Right cardiac atrium (tissue), 5 donors: ENCODE measurements around the gene CDKAL1. TPM values are rescaled to one million over a fixed set of nuclear protein-coding genes. Genes with fewer than 3 reads are reported as not detected.

ENCODE experiments used
- ATAC-seq, 2 donors: fragments of 200-7000 bp; cut with Tn5 transposase; one replicate each; pipeline versions ENCODE4 v1.8.0 to v1.9.1; 2020; ENCODE audit warnings: moderate library complexity in 2 of 2, mild to moderate bottlenecking in 1 of 2
- DNase-seq, 3 donors: peaks; one replicate each; pipeline ENCODE4 v3.0.0-alpha.2; 2020
- H3K27ac ChIP-seq: one replicate; pipeline ENCODE4 v1.5.1; 2013; ENCODE audit warnings: mild to moderate bottlenecking, low read length, control low read depth, moderate library complexity
- H3K27me3 ChIP-seq: one replicate; pipeline ENCODE4 v1.6.1; 2013; ENCODE audit not compliant: control insufficient read depth, insufficient read depth
- H3K4me1 ChIP-seq: one replicate; pipeline ENCODE4 v1.6.1; 2013; ENCODE audit warnings: low read length; ENCODE audit not compliant: control insufficient read depth, insufficient read depth
- H3K4me3 ChIP-seq: one replicate; pipeline ENCODE4 v1.5.1; 2013; ENCODE audit warnings: low read length, control low read depth
- H3K9me3 ChIP-seq: one replicate; pipeline ENCODE4 v1.6.1; 2013; ENCODE audit warnings: low read length; ENCODE audit not compliant: control insufficient read depth
- WGBS: extraction: QIAGEN DNeasy Blood & Tissue Kit; methylation state at CpG from one replicate; pipeline ENCODE4 v1.1.7; 2013; 5-methylcytosine and 5-hydroxymethylcytosine counted together
- intact Hi-C, 4 donors: fragments of 100-400 bp; cut with DNase I; formaldehyde crosslinking; loops; one replicate each; pipeline versions ENCODE4 v1.11.0 to v1.14.0; 2022 to 2023
- polyA plus RNA-seq: library from polyadenylated mRNA; stranded (reverse); fragments of 200-250 nt; gene quantifications from one replicate; pipeline ENCODE4 v1.2.3, GENCODE V29; 2013
- total RNA-seq, 4 donors: library from RNA; stranded (reverse); fragmentation: NEBNext Ultra II Directional; extraction: Animal tissue kit (Norgen Biotek cat#: 25700); gene quantifications; one replicate each; pipeline ENCODE4 v1.2.1, GENCODE V29; 2021
- donor health status: healthy with polysubstance abuse.
- donor health status: DM: no; HTN: yes; CAD: no.
- donor health status: DM: no; HTN: no; CAD: no.
- donor health status: DM: no; HTN: yes; CAD: no; lungs with severe emphysema.
- donor health status: DM: yes; HTN: yes; CAD: no.

Gene CDKAL1
- total and polyA plus RNA-seq, 5 donors: 3.6 to 11.5 (median 10.8) TPM

DNA sequence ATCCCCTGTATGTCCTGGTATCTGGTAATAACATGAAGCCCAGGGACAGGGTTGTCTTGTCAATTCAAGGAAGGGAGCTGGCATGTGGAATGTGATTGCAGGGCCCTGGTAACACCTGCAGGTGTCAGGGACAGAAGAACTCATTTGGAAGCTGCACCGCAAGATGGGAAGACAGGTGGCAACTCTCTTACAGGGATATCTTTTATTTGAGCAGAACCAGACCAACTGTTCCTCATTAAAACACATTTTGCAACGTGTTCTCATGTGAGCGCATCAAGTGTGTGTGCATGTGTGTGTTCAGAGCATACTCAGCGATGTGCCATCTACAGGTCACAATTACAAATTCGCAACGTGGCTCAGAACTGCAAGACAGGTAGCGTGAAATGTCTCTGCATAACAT, 688.4 kb downstream of the CDKAL1 start:
- no peaks in the 10 kb centered on the region for H3K9me3 ChIP-seq
- ATAC-seq (no peak), DNase-seq (no peak)
- H3K4me1 ChIP-seq: no peaks in the 10 kb centered on the region
- no peak overlapping the region for H3K27ac ChIP-seq
- intact Hi-C loops: no loop called here
- WGBS: 95% methylated on average over 7 of the region's 7 CpGs
- no peaks in the 10 kb centered on the region for H3K27me3 ChIP-seq
- H3K4me3 ChIP-seq: no peak overlapping the region

DNA sequence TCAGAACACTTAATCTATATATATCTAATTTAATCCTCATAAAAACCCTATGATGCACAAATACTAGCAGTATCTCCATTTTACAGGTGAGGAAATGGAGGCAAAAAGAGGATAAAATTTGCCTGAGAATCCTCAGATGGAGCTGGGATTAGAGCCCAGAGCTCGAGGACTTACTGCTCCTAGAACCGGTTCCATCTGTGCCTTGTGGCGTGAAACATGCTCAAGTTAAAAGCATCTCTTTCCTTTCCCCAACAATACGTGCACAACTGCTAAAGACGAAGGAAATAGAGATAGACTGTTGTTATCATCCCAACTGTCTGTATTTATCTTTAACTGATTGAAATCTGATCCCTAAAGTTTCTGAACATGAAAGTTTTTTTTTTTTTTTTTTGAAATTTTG, 691.7 kb downstream of the CDKAL1 start:
- intact Hi-C loops: no loop called here
- no peaks in the 10 kb centered on the region for H3K9me3 ChIP-seq
- no peak overlapping the region for H3K27ac ChIP-seq
- DNase-seq (no peak), ATAC-seq (no peak)
- WGBS: 96% methylated on average over 5 of the region's 5 CpGs
- no peaks in the 10 kb centered on the region for H3K4me1 ChIP-seq
- no peaks in the 10 kb centered on the region for H3K27me3 ChIP-seq
- no peak overlapping the region for H3K4me3 ChIP-seq

DNA sequence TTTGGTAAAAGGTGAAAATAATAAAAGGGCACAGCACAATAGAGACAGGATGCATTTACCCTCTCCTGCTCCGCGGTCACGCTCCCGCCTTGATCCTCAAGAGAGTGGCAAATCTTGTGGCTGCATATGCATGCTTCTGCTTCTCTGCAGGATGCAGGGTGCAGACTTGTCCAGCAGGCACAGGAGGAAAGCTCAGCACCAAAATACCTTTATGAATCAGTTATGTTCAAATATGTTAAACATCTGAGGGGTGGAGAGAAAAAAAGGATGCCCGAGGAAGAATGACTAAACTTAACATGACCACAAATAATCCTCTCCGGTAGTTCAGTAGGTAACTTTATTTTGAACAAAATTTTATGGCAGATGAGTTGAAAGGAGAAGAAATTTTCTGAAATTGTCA, 693.2 kb downstream of the CDKAL1 start:
- H3K27ac ChIP-seq: no peak overlapping the region
- H3K4me1 ChIP-seq: no peaks in the 10 kb centered on the region
- H3K27me3 ChIP-seq: no peaks in the 10 kb centered on the region
- H3K9me3 ChIP-seq: no peaks in the 10 kb centered on the region
- WGBS: 94% methylated on average over 6 of the region's 6 CpGs
- intact Hi-C loops: no loop called here
- no peak for DNase-seq
- H3K4me3 ChIP-seq: no peak overlapping the region
- no peak for ATAC-seq

DNA sequence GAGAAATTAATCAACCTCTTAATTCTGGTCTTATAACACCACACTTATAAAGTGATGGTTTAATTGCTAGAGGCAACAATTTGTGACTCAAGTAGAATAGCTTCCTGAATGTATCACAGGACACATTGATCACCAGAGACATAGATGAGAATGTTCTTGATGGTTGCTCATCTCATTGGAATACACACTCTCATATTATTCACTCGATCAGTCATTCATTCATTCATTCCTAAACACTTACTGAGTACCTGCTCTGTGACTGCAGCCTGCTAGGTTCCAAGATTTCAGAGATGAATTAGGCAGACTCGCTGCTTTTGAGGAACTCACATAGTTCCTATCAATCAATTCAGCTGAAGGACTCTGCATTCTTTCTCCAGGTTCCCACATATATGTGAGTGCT, 694.2 kb downstream of the CDKAL1 start:
- intact Hi-C loops: no loop called here
- DNase-seq: no peak
- H3K4me3 ChIP-seq: no peak overlapping the region
- no peaks in the 10 kb centered on the region for H3K9me3 ChIP-seq
- ATAC-seq: no peak
- H3K4me1 ChIP-seq: no peaks in the 10 kb centered on the region
- no peak overlapping the region for H3K27ac ChIP-seq
- H3K27me3 ChIP-seq: no peaks in the 10 kb centered on the region
- 92% methylated on average over 2 of the region's 2 CpGs for WGBS

DNA sequence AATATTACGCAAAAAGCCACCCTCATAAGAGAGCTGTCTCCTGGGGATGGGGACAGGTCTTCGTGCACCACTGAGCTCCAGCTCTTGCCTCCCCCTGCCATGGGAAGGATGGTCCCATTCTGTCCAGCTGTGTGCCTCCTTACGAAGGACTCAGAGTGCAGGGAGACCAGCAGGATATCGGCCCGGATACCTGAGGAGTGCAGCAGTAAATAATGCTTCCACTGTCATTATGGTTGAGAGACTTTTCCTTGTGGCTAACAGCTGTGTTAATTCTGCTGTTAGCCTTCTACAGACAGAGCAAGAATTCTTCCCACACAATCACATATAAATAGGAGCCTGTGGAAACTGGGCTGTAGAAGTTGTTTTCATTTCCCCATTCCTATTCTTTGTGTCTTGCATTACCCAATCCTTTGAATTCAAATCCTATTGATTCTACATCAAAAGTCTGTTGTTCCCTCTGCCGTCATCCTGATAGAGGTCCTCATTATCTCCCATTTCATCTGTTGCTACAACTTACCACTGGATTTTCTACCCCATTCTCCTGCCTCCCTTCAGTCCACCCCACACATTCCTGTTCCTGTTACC, 694.7 kb downstream of the CDKAL1 start:
- no peaks in the 10 kb centered on the region for H3K27me3 ChIP-seq
- no peak overlapping the region for H3K4me3 ChIP-seq
- ATAC-seq: no peak
- intact Hi-C loops: no loop called here
- no peaks in the 10 kb centered on the region for H3K9me3 ChIP-seq
- DNase-seq: no peak
- H3K4me1 ChIP-seq: no peaks in the 10 kb centered on the region
- 91% methylated on average over 6 of the region's 6 CpGs for WGBS
- no peak overlapping the region for H3K27ac ChIP-seq

DNA sequence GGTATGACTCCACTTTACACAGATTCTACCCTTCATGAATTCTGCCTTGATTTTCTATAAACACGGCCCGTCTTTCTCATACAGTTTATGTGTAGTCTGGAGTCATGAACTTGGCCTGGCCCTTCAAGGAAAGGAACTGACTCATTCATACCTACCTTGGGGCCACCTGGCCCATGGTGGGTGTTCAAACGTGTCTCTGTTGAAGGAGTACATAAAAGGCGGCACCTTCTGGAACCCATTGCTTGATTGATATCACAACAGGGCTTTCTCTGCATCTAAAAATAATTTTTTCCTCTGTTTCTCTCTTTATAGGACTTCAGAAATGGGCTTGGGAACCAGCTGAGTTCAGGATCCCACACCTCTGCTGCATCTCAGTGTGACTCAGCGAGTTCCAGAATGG, 696.3 kb downstream of the CDKAL1 start:
- no peaks in the 10 kb centered on the region for H3K9me3 ChIP-seq
- no peak overlapping the region for H3K4me3 ChIP-seq
- no peak for DNase-seq
- intact Hi-C loops: no loop called here
- no peaks in the 10 kb centered on the region for H3K27me3 ChIP-seq
- WGBS: 96% methylated on average over 5 of the region's 5 CpGs
- no peak overlapping the region for H3K27ac ChIP-seq
- ATAC-seq: no peak
- no peaks in the 10 kb centered on the region for H3K4me1 ChIP-seq

DNA sequence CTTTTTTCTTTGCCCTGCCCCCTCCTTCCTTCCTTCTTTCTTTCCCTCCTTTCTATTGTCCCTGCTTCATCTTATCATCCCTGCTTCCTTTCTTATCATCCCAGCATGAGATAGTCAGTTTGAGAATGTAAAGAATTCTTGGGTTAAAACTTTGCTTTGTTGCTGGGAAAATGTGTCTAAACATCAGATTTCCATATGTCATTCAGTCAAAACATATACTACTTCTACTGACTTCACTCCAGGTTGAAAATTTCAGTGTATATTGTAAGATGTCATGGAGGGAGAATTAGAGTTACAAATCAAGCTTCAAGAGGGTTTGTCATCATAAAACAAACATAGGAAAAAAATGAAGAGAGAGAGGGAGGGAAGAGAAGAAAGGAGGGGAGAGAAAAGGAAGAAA, 700.9 kb downstream of the CDKAL1 start:
- DNase-seq: no peak
- no peak overlapping the region for H3K4me3 ChIP-seq

DNA sequence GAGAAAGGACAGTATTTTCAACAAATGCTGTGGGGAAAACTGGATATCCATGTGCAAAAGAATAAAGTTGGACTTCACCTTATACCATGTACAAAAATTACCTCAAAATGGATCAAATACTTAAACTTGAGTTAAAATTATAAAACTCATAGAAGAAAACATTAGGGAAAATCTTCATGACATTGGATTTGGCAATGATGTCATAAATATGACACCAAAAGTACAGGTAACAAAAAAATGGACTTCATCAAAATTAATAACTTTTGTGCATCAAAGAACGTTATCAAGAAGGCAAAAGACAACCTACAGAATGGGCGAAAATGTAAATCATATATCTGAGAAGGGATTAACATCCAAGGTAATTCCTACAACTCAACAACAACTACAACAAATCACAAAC, 704.0 kb downstream of the CDKAL1 start:
- Histone ChIP-seq H3K4me1 (no peaks in the 10 kb centered on the region), H3K27ac (no peak overlapping the region), H3K27me3 (no peaks in the 10 kb centered on the region), H3K4me3 (no peak overlapping the region), H3K9me3 (no peaks in the 10 kb centered on the region)
- ATAC-seq (no peak), DNase-seq (no peak)
- intact Hi-C loops: no loop called here
- 98% methylated on average over 2 of the region's 2 CpGs for WGBS

More for the DNA sequence above, 700.9 kb downstream of the CDKAL1 start:
- H3K4me1 ChIP-seq: no peaks in the 10 kb centered on the region
- intact Hi-C loops: no loop called here
- no peaks in the 10 kb centered on the region for H3K27me3 ChIP-seq
- no peak for ATAC-seq
- no peaks in the 10 kb centered on the region for H3K9me3 ChIP-seq
- no peak overlapping the region for H3K27ac ChIP-seq

DNA sequence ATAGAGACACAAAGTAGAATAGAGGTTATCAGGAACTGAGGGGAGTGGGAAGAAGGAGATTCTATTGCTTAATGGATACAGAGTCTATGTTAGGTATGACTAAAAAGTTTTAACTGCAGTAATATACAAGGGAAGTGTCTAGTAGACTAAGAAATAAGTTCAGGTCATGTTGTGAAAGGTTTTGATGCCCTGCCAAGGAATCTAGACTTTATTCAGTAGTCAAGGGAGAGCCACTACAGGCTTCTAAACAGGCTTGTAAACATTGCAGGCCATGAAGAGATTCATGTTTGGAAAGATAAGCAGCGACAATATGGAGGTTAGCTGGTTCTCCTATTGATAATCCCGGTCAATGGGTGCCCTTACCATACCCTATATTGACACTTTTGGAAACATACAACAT, 706.5 kb downstream of the CDKAL1 start:
- H3K4me1 ChIP-seq: no peaks in the 10 kb centered on the region
- 94% methylated on average over 2 of the region's 2 CpGs for WGBS
- intact Hi-C loops: no loop called here
- H3K27me3 ChIP-seq: no peaks in the 10 kb centered on the region
- no peak overlapping the region for H3K4me3 ChIP-seq
- H3K27ac ChIP-seq: no peak overlapping the region
- H3K9me3 ChIP-seq: no peaks in the 10 kb centered on the region
- no peak for ATAC-seq
- no peak for DNase-seq

DNA sequence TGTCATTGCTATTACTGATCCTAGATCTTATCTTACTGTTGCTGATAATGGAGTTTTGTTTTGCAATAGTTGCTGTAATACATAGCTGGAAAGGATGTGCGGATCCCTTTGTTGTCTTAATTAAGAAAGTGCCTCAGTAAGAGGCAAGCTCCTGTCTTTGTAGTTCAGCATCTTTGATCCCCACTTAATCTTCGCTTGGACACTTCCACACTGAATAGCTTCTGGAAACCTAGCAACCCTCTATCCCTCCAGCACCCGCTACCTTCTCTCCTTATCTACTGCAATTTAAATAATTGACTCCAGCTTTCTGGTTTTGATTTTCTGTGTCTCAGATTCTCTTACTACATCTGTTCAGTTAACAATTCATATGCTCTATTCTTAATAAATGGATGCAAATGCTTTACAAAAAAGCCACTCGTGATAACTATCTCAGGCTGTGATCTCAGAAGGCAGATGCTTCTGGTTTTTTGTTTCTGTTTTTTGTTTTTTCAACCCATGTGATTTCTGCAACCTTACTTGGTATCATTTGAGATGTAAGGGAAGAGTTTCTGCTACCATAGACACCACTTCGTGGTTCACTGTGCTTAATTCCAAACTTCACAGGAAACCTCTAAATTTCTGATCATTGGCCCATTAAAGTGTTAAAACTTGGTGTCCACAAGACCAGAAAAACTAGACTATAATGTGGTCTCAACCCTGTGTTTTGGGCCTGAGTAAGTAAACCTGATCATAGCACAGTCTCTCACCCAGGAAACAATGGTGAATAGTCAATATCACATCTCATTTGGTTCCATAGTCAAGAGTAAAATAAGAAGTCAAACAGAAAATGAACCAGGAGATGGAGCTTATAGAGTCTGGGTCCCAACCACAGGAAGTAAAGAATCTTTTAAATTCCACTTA, 707.2 kb downstream of the CDKAL1 start:
- Histone ChIP-seq H3K27me3 (no peaks in the 10 kb centered on the region), H3K27ac (no peak overlapping the region), H3K9me3 (no peaks in the 10 kb centered on the region), H3K4me3 (no peak overlapping the region), H3K4me1 (no peaks in the 10 kb centered on the region)
- DNase-seq (no peak), ATAC-seq (no peak)
- intact Hi-C loops: no loop called here
- WGBS: 92% methylated on average over 5 of the region's 5 CpGs

DNA sequence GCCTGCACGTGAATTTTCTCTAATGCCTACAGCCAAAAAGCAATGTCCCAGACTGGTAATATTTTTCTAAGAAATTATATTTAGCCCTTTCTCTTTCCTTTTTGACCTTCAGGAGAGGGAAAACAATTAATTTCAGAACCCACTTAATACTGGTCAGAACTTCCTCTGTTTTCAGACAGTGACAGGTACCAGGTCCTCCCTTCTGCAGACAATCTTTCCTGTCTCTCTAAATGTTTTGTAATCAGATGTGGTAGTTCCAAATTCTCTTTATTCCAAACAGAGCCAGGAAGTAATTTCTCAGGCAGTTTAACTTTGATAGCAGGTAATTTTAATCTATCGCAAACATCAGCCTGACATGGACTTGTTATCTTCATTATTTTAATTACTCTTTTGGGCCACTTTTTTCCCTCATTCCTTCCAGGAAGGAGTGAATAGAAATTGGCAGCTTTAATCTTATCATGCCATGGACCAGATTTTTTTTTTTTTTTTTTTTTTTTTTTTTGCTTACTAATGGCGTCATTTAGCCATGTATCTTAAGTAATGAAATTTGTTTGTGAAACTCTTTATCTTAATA, 710.7 kb downstream of the CDKAL1 start:
- no peaks in the 10 kb centered on the region for H3K9me3 ChIP-seq
- DNase-seq (no peak), ATAC-seq (no peak)
- H3K4me3 ChIP-seq: no peak overlapping the region
- H3K27ac ChIP-seq: no peak overlapping the region
- intact Hi-C loops: no loop called here
- H3K4me1 ChIP-seq: no peaks in the 10 kb centered on the region
- H3K27me3 ChIP-seq: no peaks in the 10 kb centered on the region
- 57% methylated on average over 3 of the region's 3 CpGs for WGBS
